GM12878 (cell line): Measurements from ENCODE around the gene TIPIN. TPM values are rescaled to one million over a fixed set of nuclear protein-coding genes. Genes with fewer than 3 reads are reported as not detected.
A peak's percentile ranks its signal among the peaks of the same experiment; 100 is the strongest.

Experiments
- BCL3 ChIP-seq: IDR thresholded peaks from 2 replicates; pipeline ENCODE4 v1.6.1; 2011; ENCODE audit warnings: borderline replicate concordance, low read depth, mild to moderate bottlenecking, moderate library complexity, low read length; ENCODE audit not compliant: insufficient read depth, poor library complexity, severe bottlenecking
- BMI1 ChIP-seq: fragments of 450-650 bp; IDR thresholded peaks from 2 replicates; pipeline ENCODE4 v1.6.1; 2016; ENCODE audit warnings: mild to moderate bottlenecking, moderate library complexity, borderline replicate concordance
- ELK1 ChIP-seq: IDR thresholded peaks from 2 replicates; pipeline ENCODE4 v1.6.1; 2012; ENCODE audit warnings: low read depth, low read length, improper control_type of control experiment
- ESRRA ChIP-seq: IDR thresholded peaks from 2 replicates; pipeline ENCODE4 v1.6.1; 2012; ENCODE audit warnings: mild to moderate bottlenecking, low read length, improper control_type of control experiment
- GABPA ChIP-seq: IDR thresholded peaks from 2 replicates; pipeline ENCODE4 v1.6.1; 2014; ENCODE audit warnings: antibody characterized with exemption, low read depth, mild to moderate bottlenecking, inconsistent platforms
- IRF5 ChIP-seq: fragments of 450-650 bp; IDR thresholded peaks from 2 replicates; pipeline ENCODE4 v1.6.1; 2017; ENCODE audit warnings: borderline replicate concordance
- POLR2AphosphoS5 ChIP-seq: IDR thresholded peaks from 2 replicates; pipeline ENCODE4 v1.6.1; 2011; ENCODE audit warnings: mild to moderate bottlenecking, low read length, inconsistent platforms
- RBBP5 ChIP-seq: fragments of 200-600 bp; sonication (generic); conservative IDR thresholded peaks from 2 replicates; pipeline ENCODE4 v1.6.1; 2016
- SP1 ChIP-seq: IDR thresholded peaks from one replicate; pipeline ENCODE4 v1.6.1; 2011; ENCODE audit warnings: low read depth, low read length
- USF1 ChIP-seq: IDR thresholded peaks from 2 replicates; pipeline ENCODE4 v1.6.1; 2011; ENCODE audit warnings: borderline replicate concordance, low read depth, mild to moderate bottlenecking, moderate library complexity, mixed read lengths, low read length; ENCODE audit not compliant: insufficient read depth; ENCODE audit errors: extremely low read length
- USF2 ChIP-seq: IDR thresholded peaks from 2 replicates; pipeline ENCODE4 v1.6.1; 2011; ENCODE audit warnings: low read depth, low read length, improper control_type of control experiment, borderline replicate concordance
- ZBTB33 ChIP-seq: fragments of 450-650 bp; IDR thresholded peaks from 2 replicates; pipeline ENCODE4 v1.6.1; 2017; ENCODE audit warnings: mild to moderate bottlenecking
- ZBTB4 ChIP-seq: fragments of 450-650 bp; formaldehyde crosslinking; IDR thresholded peaks from 2 replicates; pipeline ENCODE4 v1.4.0; 2022; ENCODE audit warnings: mild to moderate bottlenecking, moderate library complexity
- ZNF217 ChIP-seq: fragments of 450-650 bp; IDR thresholded peaks from 2 replicates; pipeline ENCODE4 v1.6.1; 2017; ENCODE audit warnings: antibody characterized with exemption, mild to moderate bottlenecking
- ZSCAN29 ChIP-seq: fragments of 450-650 bp; IDR thresholded peaks from 2 replicates; pipeline ENCODE4 v1.6.1; 2017; ENCODE audit warnings: mild to moderate bottlenecking, moderate library complexity
- polyA plus RNA-seq, 11 experiments: library from polyadenylated mRNA; depleted of rRNA in 4 of 11; unstranded in 6 of 11; stranded (reverse) in 5 of 11; fragments of >200 nt; fragmentation: Nextera tagmentation in 4 of 11; fragmentation: Illumina TruSeq in 1 of 11; extraction: Ambion mirVana in 4 of 11; extraction: Trizol in 1 of 11; gene quantifications; 1 replicate in 1 of 11; 2 replicates in 10 of 11; pipeline versions ENCODE4 v1.2.1 to v1.2.3, GENCODE V29; 2011 to 2016; ENCODE audit warnings: inconsistent platforms in 2 of 11, missing spikeins in 2 of 11, low read depth in 1 of 11
- total RNA-seq, 4 experiments: library from RNA; depleted of rRNA in 3 of 4; stranded (reverse); fragments of >200 nt in 3 of 4; fragmentation: Illumina TruSeq in 1 of 4; extraction: Trizol in 1 of 4; gene quantifications; 2 replicates each; pipeline versions ENCODE4 v1.2.1 to v1.2.3, GENCODE V29; 2013 to 2021

TIPIN gene
- total and polyA plus RNA-seq, 10 of the 15 experiments (the other 5 are each of a cell fraction or from before 2014, with no cell fraction given) = 21.1 to 69.2 (median 47.0) TPM

GRCh38 chr15:66356359-66357236 is at the start of gene TIPIN (continued):
- TF ChIP-seq ZBTB33 = peak; percentile 46; the same call in 1 of the 2 replicates
- no peak for TF ChIP-seq USF2
- no peak for TF ChIP-seq ZSCAN29
- no peak for TF ChIP-seq SP1
- TF ChIP-seq ELK1 = 0 out of 2 replicates have a peak, but pooled peaks have one; percentile 25
- TF ChIP-seq BMI1 = no peak
- peak; percentile 67; the same call in 1 of the 2 replicates for TF ChIP-seq GABPA
- no peak for TF ChIP-seq ESRRA
- peak; percentile 93 for TF ChIP-seq IRF5
- no peak for TF ChIP-seq ZBTB4 (CRISPR knock-in tag)
- TF ChIP-seq USF1 = no peak
- no peak for TF ChIP-seq RBBP5
- TF ChIP-seq ZNF217 = no peak
- TF ChIP-seq BCL3 = no peak
- TF ChIP-seq POLR2AphosphoS5 = peak; percentile 90
